Keratinocyte (primary cell): ENCODE results near the gene STX16. TPM values are rescaled to one million over a fixed set of nuclear protein-coding genes. Genes with fewer than 3 reads are reported as not detected.

Experiments
- DNase-seq: peaks from one replicate; pipeline ENCODE4 v3.0.0-alpha.2; 2011; ENCODE audit warnings: low read depth, missing footprints, low spot score
- FAIRE-seq: peaks from 2 replicates; lab custom pipeline; 2011; peaks lifted over from hg19 to GRCh38; lab: Jason Lieb, UNC
- H2AFZ ChIP-seq: 2 replicates; pipeline ENCODE4 v1.6.0; 2012; ENCODE audit warnings: low read length, control low read depth, inconsistent platforms; ENCODE audit not compliant: control insufficient read depth
- H3K27ac ChIP-seq: 2 replicates; pipeline ENCODE4 v1.5.1; 2011; ENCODE audit warnings: low read length; ENCODE audit not compliant: control insufficient read depth, insufficient read depth
- H3K27me3 ChIP-seq: 3 replicates; pipeline ENCODE4 v1.6.0; 2011; ENCODE audit warnings: low read length; ENCODE audit not compliant: control insufficient read depth, insufficient read depth; ENCODE audit errors: extremely low read depth
- H3K36me3 ChIP-seq, 2 experiments: 2 replicates in 1 of 2; 3 replicates in 1 of 2; pipeline ENCODE4 v1.5.1; 2011; ENCODE audit warnings: low read length in 2 of 2, mild to moderate bottlenecking in 1 of 2; ENCODE audit not compliant: control insufficient read depth in 2 of 2, insufficient read depth in 2 of 2; ENCODE audit errors: extremely low read depth in 1 of 2
- H3K4me1 ChIP-seq: 3 replicates; pipeline ENCODE4 v1.5.1; 2011; ENCODE audit warnings: low read length; ENCODE audit not compliant: control insufficient read depth, insufficient read depth; ENCODE audit errors: extremely low read depth
- H3K4me2 ChIP-seq: 3 replicates; pipeline ENCODE4 v1.6.0; 2011; ENCODE audit warnings: low read depth, low read length; ENCODE audit not compliant: control insufficient read depth, insufficient read depth; ENCODE audit errors: extremely low read depth
- H3K4me3 ChIP-seq, 3 experiments: fragments of 200-600 bp in 1 of 3; sonication (generic) in 1 of 3; 2 replicates in 2 of 3; 3 replicates in 1 of 3; pipeline ENCODE4 v1.5.1; 2011 to 2016; ENCODE audit warnings: low read length in 3 of 3, mild to moderate bottlenecking in 3 of 3, control low read depth in 2 of 3, inconsistent platforms in 1 of 3, low read depth in 1 of 3, mixed read lengths in 1 of 3, mixed run types in 1 of 3, moderate library complexity in 1 of 3; ENCODE audit not compliant: control insufficient read depth in 2 of 3, insufficient read depth in 2 of 3; ENCODE audit errors: extremely low read depth in 1 of 3
- H3K79me2 ChIP-seq: 2 replicates; pipeline ENCODE4 v1.6.0; 2012; ENCODE audit warnings: low read length; ENCODE audit not compliant: control insufficient read depth, insufficient read depth
- H3K9ac ChIP-seq: 3 replicates; pipeline ENCODE4 v1.6.0; 2011; ENCODE audit warnings: low read length; ENCODE audit not compliant: control insufficient read depth, insufficient read depth; ENCODE audit errors: extremely low read depth
- H3K9me1 ChIP-seq: 3 replicates; pipeline ENCODE4 v1.6.0; 2011; ENCODE audit warnings: low read length; ENCODE audit not compliant: control insufficient read depth, insufficient read depth; ENCODE audit errors: extremely low read depth
- H3K9me3 ChIP-seq: 2 replicates; pipeline ENCODE4 v1.5.1; 2012; ENCODE audit warnings: low read depth, low read length; ENCODE audit not compliant: control insufficient read depth
- H4K20me1 ChIP-seq: 3 replicates; pipeline ENCODE4 v1.6.0; 2011; ENCODE audit warnings: low read length; ENCODE audit not compliant: control insufficient read depth, insufficient read depth; ENCODE audit errors: extremely low read depth
- CTCF ChIP-seq, 3 experiments: IDR thresholded peaks in 1 of 3; conservative IDR thresholded peaks in 1 of 3; optimal IDR thresholded peaks in 1 of 3; 2 replicates in 2 of 3; 3 replicates in 1 of 3; pipeline versions ENCODE3 to v1.5.1; 2011; ENCODE audit warnings: low read length in 3 of 3, mild to moderate bottlenecking in 3 of 3, moderate library complexity in 2 of 3, control low read depth in 1 of 3, inconsistent platforms in 1 of 3; ENCODE audit not compliant: insufficient read depth in 2 of 3; ENCODE audit errors: extremely low read depth in 1 of 3
- EZH2 ChIP-seq: IDR thresholded peaks from one replicate; pipeline ENCODE4 v1.6.1; 2012; ENCODE audit warnings: inconsistent platforms, mild to moderate bottlenecking, low read length, moderate library complexity
- dilution Hi-C: fragments of 300-500 bp; cut with MboI; formaldehyde crosslinking; loops from one replicate; pipeline ENCODE4 v1.7.0; 2020; ENCODE audit warnings: low sequenced_read_pairs; ENCODE audit not compliant: extremely low pct_ligation_motif_present
- polyA plus RNA-seq, 5 experiments: library from polyadenylated mRNA; depleted of rRNA in 3 of 5; stranded (reverse) in 3 of 5; stranded (forward) in 1 of 5; unstranded in 1 of 5; fragments of >200 nt; gene quantifications; 1 replicate in 1 of 5; 2 replicates in 3 of 5; 3 replicates in 1 of 5; pipeline versions ENCODE4 v1.2.1 to v1.2.3, GENCODE V29; 2011 to 2012; ENCODE audit warnings: missing spikeins in 2 of 5, low read depth in 1 of 5, low replicate concordance in 1 of 5

Gene STX16
- polyA plus RNA-seq, 1 donor (not counting 4 experiments of a cell fraction or from before 2014, with no cell fraction given) = 69.7 TPM

- peak overlapping the region; percentile 50 for H2AFZ ChIP-seq
- H3K4me3 ChIP-seq = peak overlapping the region; percentile 68 to 93 (median 79)
- no peaks in the 10 kb centered on the region for H4K20me1 ChIP-seq
- peak overlapping the region; percentile 86 for H3K9ac ChIP-seq
- DNase-seq (no peak), FAIRE-seq (no peak)
- peaks cover 0 to 2% of the 10 kb centered on the region in 2 experiments for H3K36me3 ChIP-seq
- no peaks in the 10 kb centered on the region for H3K27me3 ChIP-seq
- H3K79me2 ChIP-seq = peaks cover 54% of the 10 kb centered on the region
- TF ChIP-seq CTCF (optimal IDR thresholded peaks at IDR 0.05 in 1 of 3, IDR thresholded peaks at IDR 0.05 in 1 of 3, conservative IDR thresholded peaks at IDR 0.05 in 1 of 3; ENCODE audit: extremely low read depth in 1 of 3, insufficient read depth in 2 of 3, low read length in 3 of 3) = no peak
- peaks cover 28% of the 10 kb centered on the region for H3K4me1 ChIP-seq
- dilution Hi-C loops = no loop called here
- peak overlapping the region; percentile 81 for H3K27ac ChIP-seq
- H3K9me1 ChIP-seq = no peaks in the 10 kb centered on the region
- peak overlapping the region; percentile 93 for H3K4me2 ChIP-seq
- H3K9me3 ChIP-seq = no peaks in the 10 kb centered on the region
Measured at GRCh38 chr20:58651559-58651945, 469 bp downstream of the STX16 start.

- Histone ChIP-seq H3K9ac (peak overlapping the region; percentile 86), H3K4me3 (peak overlapping the region; percentile 68 to 93 (median 79)), H3K79me2 (peaks cover 59% of the 10 kb centered on the region), H2AFZ (peak overlapping the region; percentile 50), H3K9me3 (no peaks in the 10 kb centered on the region), H3K36me3 (peaks cover 0 to 2% of the 10 kb centered on the region in 2 experiments), H3K27ac (peak overlapping the region; percentile 81), H3K9me1 (no peaks in the 10 kb centered on the region), H3K4me1 (peaks cover 32% of the 10 kb centered on the region), H3K27me3 (no peaks in the 10 kb centered on the region), H3K4me2 (peak overlapping the region; percentile 93), H4K20me1 (no peaks in the 10 kb centered on the region)
- dilution Hi-C loops = no loop called here
- no peak for TF ChIP-seq EZH2
- no peak for TF ChIP-seq CTCF (optimal IDR thresholded peaks at IDR 0.05 in 1 of 3, IDR thresholded peaks at IDR 0.05 in 1 of 3, conservative IDR thresholded peaks at IDR 0.05 in 1 of 3; ENCODE audit: extremely low read depth in 1 of 3, insufficient read depth in 2 of 3, low read length in 3 of 3)
- no peak for FAIRE-seq
- DNase-seq = no peak
Measured at GRCh38 chr20:58651946-58652605, 993 bp downstream of the STX16 start.
